CD8-positive, alpha-beta memory T cell (primary cell): ENCODE results near the gene IZUMO4. TPM values are rescaled to one million over a fixed set of nuclear protein-coding genes. Genes with fewer than 3 reads are reported as not detected.
A peak's percentile ranks its signal among the peaks of the same experiment; 100 is the strongest.

ENCODE experiments used
- CTCF ChIA-PET: fragments of 350-600 bp; sonication (Branson Sonifier 250); formaldehyde crosslinking; loops from one replicate; lab custom pipeline; 2021; ENCODE audit warnings: antibody characterized with exemption; lab: Charles Lee
- POLR2A ChIA-PET: fragments of 350-600 bp; sonication (Branson Sonifier 250); formaldehyde crosslinking; loops from one replicate; lab custom pipeline; 2021; ENCODE audit warnings: antibody characterized with exemption; lab: Charles Lee
- DNase-seq, 5 donors: peaks; one replicate each; pipeline versions ENCODE4 v3.0.0 to v3.0.0-alpha.2; 2020 to 2022; ENCODE audit warnings: mixed read lengths in 1 of 5
- H3K27ac ChIP-seq: one replicate; pipeline ENCODE4 v1.7.0; 2013; ENCODE audit warnings: low read depth, mild to moderate bottlenecking, low read length, moderate library complexity
- H3K27me3 ChIP-seq: 2 replicates; pipeline ENCODE4 v1.7.0; 2013; ENCODE audit warnings: low read length, mild to moderate bottlenecking; ENCODE audit not compliant: insufficient read depth, poor library complexity, severe bottlenecking
- H3K36me3 ChIP-seq: 2 replicates; pipeline ENCODE4 v1.7.0; 2013; ENCODE audit warnings: mild to moderate bottlenecking, low read length, moderate library complexity; ENCODE audit not compliant: insufficient read depth
- H3K4me1 ChIP-seq: 2 replicates; pipeline ENCODE4 v1.7.0; 2013; ENCODE audit warnings: mild to moderate bottlenecking, low read length, moderate library complexity; ENCODE audit not compliant: insufficient read depth
- H3K4me3 ChIP-seq: 2 replicates; pipeline ENCODE4 v1.7.0; 2013; ENCODE audit warnings: mild to moderate bottlenecking, low read length
- H3K9me3 ChIP-seq: 2 replicates; pipeline ENCODE4 v1.7.0; 2013; ENCODE audit warnings: mild to moderate bottlenecking, low read length
- H3K27ac Mint-ChIP-seq, 8 donors: one replicate each; pipeline ENCODE4 v1.8.0; 2020 to 2021; ENCODE audit warnings: mixed read lengths in 8 of 8, mild to moderate bottlenecking in 6 of 8, inconsistent platforms in 3 of 8, moderate library complexity in 3 of 8
- H3K27me3 Mint-ChIP-seq, 2 donors: one replicate each; pipeline ENCODE4 v1.8.0; 2020 to 2021; ENCODE audit warnings: mixed read lengths in 2 of 2, mild to moderate bottlenecking in 1 of 2, moderate library complexity in 1 of 2
- H3K36me3 Mint-ChIP-seq, 3 donors: one replicate each; pipeline ENCODE4 v1.8.0; 2020 to 2021; ENCODE audit warnings: mixed read lengths in 3 of 3, inconsistent platforms in 1 of 3, mild to moderate bottlenecking in 1 of 3
- H3K4me1 Mint-ChIP-seq, 3 donors: one replicate each; pipeline ENCODE4 v1.8.0; 2020 to 2021; ENCODE audit warnings: mixed read lengths in 3 of 3, inconsistent platforms in 1 of 3, mild to moderate bottlenecking in 1 of 3
- H3K4me3 Mint-ChIP-seq, 7 donors: one replicate each; pipeline ENCODE4 v1.8.0; 2020 to 2021; ENCODE audit warnings: mixed read lengths in 7 of 7, mild to moderate bottlenecking in 6 of 7, moderate library complexity in 4 of 7, inconsistent platforms in 2 of 7
- H3K9me3 Mint-ChIP-seq, 5 donors: one replicate each; pipeline ENCODE4 v1.8.0; 2020 to 2022; ENCODE audit warnings: mixed read lengths in 5 of 5, mild to moderate bottlenecking in 3 of 5, moderate library complexity in 2 of 5, inconsistent platforms in 1 of 5
- polyA plus RNA-seq: library from polyadenylated mRNA; unstranded; fragments of 300-500 nt; fragmentation: Illumina TruSeq; gene quantifications from one replicate; pipeline ENCODE4 v1.2.3, GENCODE V29; 2021
- total RNA-seq, 2 experiments: library from RNA; stranded (reverse); gene quantifications; one replicate each; pipeline ENCODE4 v1.2.3, GENCODE V29; 2021

IZUMO4 gene
- total and polyA plus RNA-seq, 3 experiments from 2014 or later, result 0.58 to 9.7 (median 8.9) TPM

GRCh38 chr19:2062389-2062729 is 34.4 kb upstream of the IZUMO4 start:
- Mint-ChIP-seq H3K36me3 (peaks cover 0 to 7% (median 0%) of the 10 kb centered on the region in 3 donors), H3K4me3 (peak overlapping the region; percentile 74 to 95 (median 89)), H3K27me3 (no peaks in the 10 kb centered on the region), H3K4me1 (peaks cover 22 to 43% (median 27%) of the 10 kb centered on the region in 3 donors), H3K9me3 (no peaks in the 10 kb centered on the region), H3K27ac (peak overlapping the region in 7 of 8 donors; percentile 62 to 98 (median 95))
- Histone ChIP-seq H3K4me1 (peaks cover 48% of the 10 kb centered on the region), H3K4me3 (peak overlapping the region; percentile 88), H3K27me3 (no peaks in the 10 kb centered on the region), H3K36me3 (no peaks in the 10 kb centered on the region), H3K9me3 (no peaks in the 10 kb centered on the region), H3K27ac (peak overlapping the region; percentile 97)
- ChIA-PET CTCF (interaction anchor here (1.8 kb wide), 1 partner anchor 10 kb away, joined by 8 read pairs; no protein-coding TSS in a partner anchor), POLR2A (interaction anchor here (0.7 to 2.1 kb wide), 3 partner anchors 20 to 26 kb away, joined by 3 to 9 read pairs (median 3); no protein-coding TSS in a partner anchor)
- no peak for DNase-seq

GRCh38 chr19:2062770-2063169 is 33.9 kb upstream of the IZUMO4 start:
- Histone ChIP-seq H3K9me3 (no peaks in the 10 kb centered on the region), H3K36me3 (no peaks in the 10 kb centered on the region), H3K4me3 (no peak overlapping the region), H3K4me1 (peaks cover 44% of the 10 kb centered on the region), H3K27ac (no peak overlapping the region), H3K27me3 (no peaks in the 10 kb centered on the region)
- H3K9me3 Mint-ChIP-seq, result no peaks in the 10 kb centered on the region
- H3K27ac Mint-ChIP-seq, result peak overlapping the region; percentile 47 to 97 (median 84)
- ChIA-PET CTCF (interaction anchor here (1.2 to 1.8 kb wide), 2 partner anchors 11 to 30 kb away, joined by 4 to 8 read pairs; no protein-coding TSS in a partner anchor), POLR2A (interaction anchor here (0.8 to 1.2 kb wide), 2 partner anchors 20 to 133 kb away, joined by 3 read pairs; no protein-coding TSS in a partner anchor)
- no peaks in the 10 kb centered on the region for H3K27me3 Mint-ChIP-seq
- peaks cover 0 to 7% (median 0%) of the 10 kb centered on the region in 3 donors for H3K36me3 Mint-ChIP-seq
- peaks cover 22 to 39% (median 27%) of the 10 kb centered on the region in 3 donors for H3K4me1 Mint-ChIP-seq
- DNase-seq, result no peak
- peak overlapping the region; percentile 64 to 95 (median 89) for H3K4me3 Mint-ChIP-seq

DNA sequence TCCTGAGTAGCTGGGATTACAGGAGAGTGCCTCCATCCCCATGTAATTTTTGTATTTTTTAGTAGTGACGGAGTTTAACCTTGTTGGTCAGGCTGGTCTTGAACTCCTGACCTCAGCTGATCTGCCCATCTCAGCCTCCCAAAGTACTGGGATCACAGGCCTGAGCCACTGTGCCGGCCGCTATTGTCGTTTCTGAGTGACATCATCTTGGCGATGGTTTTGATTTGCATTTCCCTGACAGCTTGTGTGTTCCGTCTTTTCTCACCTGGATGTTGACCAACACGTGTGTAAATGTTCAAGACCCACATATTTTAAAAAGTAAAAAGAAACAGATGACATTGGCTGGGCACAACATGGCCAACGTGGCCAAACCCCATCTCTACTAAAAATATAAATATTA is 32.9 kb upstream of the IZUMO4 start:
- Mint-ChIP-seq H3K36me3 (peaks cover 0 to 7% (median 0%) of the 10 kb centered on the region in 3 donors), H3K27me3 (no peaks in the 10 kb centered on the region), H3K4me1 (peaks cover 21 to 32% (median 21%) of the 10 kb centered on the region in 3 donors), H3K27ac (peak overlapping the region in 2 of 8 donors; percentile 12 to 50), H3K9me3 (no peaks in the 10 kb centered on the region), H3K4me3 (peak overlapping the region in 2 of 7 donors; percentile 12 to 33)
- no peaks in the 10 kb centered on the region for H3K27me3 ChIP-seq
- H3K9me3 ChIP-seq, result no peaks in the 10 kb centered on the region
- H3K4me3 ChIP-seq, result no peak overlapping the region
- H3K27ac ChIP-seq, result no peak overlapping the region
- H3K4me1 ChIP-seq, result peaks cover 34% of the 10 kb centered on the region
- no peaks in the 10 kb centered on the region for H3K36me3 ChIP-seq
- ChIA-PET CTCF (interaction anchor here (1.2 kb wide), 1 partner anchor 29 kb away, joined by 4 read pairs; no protein-coding TSS in a partner anchor), POLR2A (interaction anchor here (1.2 kb wide), 1 partner anchor 21 kb away, joined by 3 read pairs; no protein-coding TSS in a partner anchor)
- DNase-seq, result no peak

DNA sequence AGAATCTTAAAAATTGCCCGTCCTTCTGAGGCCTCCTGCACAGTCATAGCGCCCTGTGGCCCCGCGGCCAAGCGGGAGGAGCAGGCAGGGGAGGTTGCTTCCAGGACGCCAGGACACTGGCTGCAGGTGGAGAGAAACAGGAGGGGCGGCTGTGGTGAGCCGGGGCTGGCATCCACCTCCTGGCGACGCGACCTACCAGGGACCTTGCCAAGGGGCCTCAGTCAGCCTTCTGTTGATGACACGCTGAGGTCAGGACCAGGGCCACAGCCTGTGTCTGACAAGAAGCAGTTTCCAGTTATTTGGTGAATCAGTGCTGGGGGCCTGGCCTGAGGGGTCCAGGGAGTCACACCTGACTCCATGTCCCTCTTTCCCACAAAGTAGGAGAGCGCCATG is 32.3 kb upstream of the IZUMO4 start:
- Histone ChIP-seq H3K36me3 (no peaks in the 10 kb centered on the region), H3K9me3 (no peaks in the 10 kb centered on the region), H3K27me3 (no peaks in the 10 kb centered on the region), H3K4me3 (no peak overlapping the region), H3K27ac (no peak overlapping the region), H3K4me1 (peaks cover 31% of the 10 kb centered on the region)
- ChIA-PET POLR2A (no interaction called here), CTCF (no interaction called here)
- no peak for DNase-seq
- peak overlapping the region in 1 of 8 donors; percentile 50 for H3K27ac Mint-ChIP-seq
- no peaks in the 10 kb centered on the region for H3K9me3 Mint-ChIP-seq
- H3K27me3 Mint-ChIP-seq, result no peaks in the 10 kb centered on the region
- peaks cover 17 to 32% (median 22%) of the 10 kb centered on the region in 3 donors for H3K4me1 Mint-ChIP-seq
- H3K4me3 Mint-ChIP-seq, result no peak overlapping the region
- peaks cover 0 to 7% (median 0%) of the 10 kb centered on the region in 3 donors for H3K36me3 Mint-ChIP-seq

- Mint-ChIP-seq H3K4me3 (no peak overlapping the region), H3K27ac (peak overlapping the region in 3 of 8 donors; percentile 12 to 52 (median 32)), H3K36me3 (peaks cover 0 to 9% (median 0%) of the 10 kb centered on the region in 3 donors), H3K4me1 (peaks cover 21 to 35% (median 25%) of the 10 kb centered on the region in 3 donors), H3K9me3 (no peaks in the 10 kb centered on the region), H3K27me3 (no peaks in the 10 kb centered on the region)
- H3K27ac ChIP-seq, result no peak overlapping the region
- H3K27me3 ChIP-seq, result no peaks in the 10 kb centered on the region
- H3K4me3 ChIP-seq, result no peak overlapping the region
- no peak for DNase-seq
- no peaks in the 10 kb centered on the region for H3K36me3 ChIP-seq
- POLR2A ChIA-PET, result no interaction called here
- CTCF ChIA-PET, result no interaction called here
- H3K4me1 ChIP-seq, result peaks cover 31% of the 10 kb centered on the region
- no peaks in the 10 kb centered on the region for H3K9me3 ChIP-seq
These were observed 31.8 kb upstream of the IZUMO4 start for GRCh38 chr19:2064788-2065524.

- ChIA-PET POLR2A (interaction anchor here (0.6 to 1.8 kb wide), 6 partner anchors 9 to 188 kb away, joined by 3 to 6 read pairs (median 4); no protein-coding TSS in a partner anchor), CTCF (interaction anchor here (0.7 to 6.8 kb wide), 14 partner anchors 13 to 140 kb away, joined by 3 to 49 read pairs (median 4); partner anchors contain the start of gene MOB3A)
- no peaks in the 10 kb centered on the region for H3K27me3 ChIP-seq
- H3K4me3 ChIP-seq, result no peak overlapping the region
- H3K9me3 ChIP-seq, result no peaks in the 10 kb centered on the region
- peaks cover 5 to 46% (median 14%) of the 10 kb centered on the region in 3 donors for H3K36me3 Mint-ChIP-seq
- H3K9me3 Mint-ChIP-seq, result no peaks in the 10 kb centered on the region
- no peak overlapping the region for H3K27ac ChIP-seq
- no peak for DNase-seq
- peaks cover 18 to 23% (median 18%) of the 10 kb centered on the region in 3 donors for H3K4me1 Mint-ChIP-seq
- H3K27ac Mint-ChIP-seq, result peak overlapping the region in 3 of 8 donors; percentile 15 to 93 (median 88)
- H3K36me3 ChIP-seq, result peaks cover 30% of the 10 kb centered on the region
- H3K4me3 Mint-ChIP-seq, result no peak overlapping the region
- no peaks in the 10 kb centered on the region for H3K27me3 Mint-ChIP-seq
- H3K4me1 ChIP-seq, result peaks cover 17% of the 10 kb centered on the region
These were observed 26.3 kb upstream of the IZUMO4 start for GRCh38 chr19:2070436-2070827.

DNA sequence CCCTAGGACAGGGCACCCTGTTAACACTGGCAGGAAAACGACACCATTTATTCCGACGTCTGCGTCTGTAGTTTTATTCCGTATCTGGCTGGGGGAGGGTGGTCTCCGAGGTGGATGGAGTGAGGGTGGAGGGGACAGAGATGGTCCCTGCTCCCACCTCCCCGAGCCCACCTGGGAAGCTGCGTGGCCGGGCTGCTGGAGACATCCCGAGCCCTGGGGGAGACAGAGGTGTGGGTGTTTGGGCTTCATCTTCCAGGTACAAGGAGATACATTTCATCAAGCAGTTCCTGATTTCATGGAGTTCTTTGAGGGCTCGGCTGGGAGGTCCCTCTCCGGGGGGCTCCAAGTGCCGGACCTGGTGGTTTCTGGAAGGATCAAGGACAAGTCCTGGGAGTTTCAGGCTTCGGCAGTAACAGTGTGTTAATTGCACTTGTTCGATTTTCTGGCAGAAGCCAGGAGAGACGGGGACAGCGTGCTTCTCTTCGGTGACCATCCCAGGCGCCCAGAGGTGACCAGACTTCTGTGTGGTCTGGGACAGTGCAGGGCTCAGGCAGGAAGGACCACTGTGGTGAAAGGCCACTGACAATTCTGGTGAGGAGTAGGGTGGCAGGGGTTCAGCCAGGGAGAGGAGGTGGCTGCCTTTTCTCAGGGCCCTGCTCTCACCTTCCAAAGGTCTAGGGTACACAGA is 25.6 kb upstream of the IZUMO4 start:
- peak overlapping the region in 6 of 8 donors; percentile 60 to 94 (median 86) for H3K27ac Mint-ChIP-seq
- H3K9me3 Mint-ChIP-seq, result no peaks in the 10 kb centered on the region
- peaks cover 5 to 51% (median 14%) of the 10 kb centered on the region in 3 donors for H3K36me3 Mint-ChIP-seq
- H3K4me3 Mint-ChIP-seq, result peak overlapping the region in 1 of 7 donors; percentile 12
- ChIA-PET POLR2A (interaction anchor here (0.6 to 1.0 kb wide), 3 partner anchors 13 to 52 kb away, joined by 3 to 5 read pairs (median 3); no protein-coding TSS in a partner anchor), CTCF (interaction anchor here (0.7 to 6.8 kb wide), 7 partner anchors 12 to 141 kb away, joined by 3 to 49 read pairs (median 4); partner anchors contain the start of gene MOB3A)
- no peak for DNase-seq
- Histone ChIP-seq H3K4me1 (peaks cover 17% of the 10 kb centered on the region), H3K9me3 (no peaks in the 10 kb centered on the region), H3K27ac (no peak overlapping the region), H3K4me3 (no peak overlapping the region), H3K36me3 (peaks cover 34% of the 10 kb centered on the region), H3K27me3 (no peaks in the 10 kb centered on the region)
- no peaks in the 10 kb centered on the region for H3K27me3 Mint-ChIP-seq
- H3K4me1 Mint-ChIP-seq, result peaks cover 18 to 23% (median 18%) of the 10 kb centered on the region in 3 donors
